Measurements from ENCODE around the gene ACOT12. TPM values are rescaled to one million over a fixed set of nuclear protein-coding genes. Genes with fewer than 3 reads are reported as not detected.

ACOT12 gene
- total and polyA plus RNA-seq, 2 of the 13 experiments (the other 11 are each of a cell fraction or from before 2014, with no cell fraction given), result not detected

DNA sequence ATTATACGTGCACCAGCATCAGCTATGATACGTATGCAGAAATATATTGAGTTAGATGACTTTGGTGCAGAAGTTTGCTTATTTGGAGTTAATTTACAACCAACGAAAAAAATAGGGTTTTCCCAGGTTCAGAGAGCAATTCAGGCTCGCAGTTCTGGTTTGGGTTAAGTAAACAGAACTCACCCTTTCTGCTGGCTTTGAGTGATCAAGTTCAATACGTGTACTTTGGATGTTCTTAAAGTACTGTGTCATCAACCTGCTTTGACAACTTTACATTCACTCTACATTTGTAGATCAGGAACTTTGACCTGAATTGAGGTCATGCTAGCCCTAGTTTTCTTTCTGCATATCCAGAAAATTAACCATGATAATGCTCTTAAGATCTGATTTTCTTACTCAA, 40.7 kb downstream of the ACOT12 start (continued):
- TF ChIP-seq HHEX (CRISPR knock-in tag; IDR thresholded peaks at IDR 0.05), result peak; percentile 68; the same call in 1 of the 2 replicates
- TF ChIP-seq, protein P1, sequence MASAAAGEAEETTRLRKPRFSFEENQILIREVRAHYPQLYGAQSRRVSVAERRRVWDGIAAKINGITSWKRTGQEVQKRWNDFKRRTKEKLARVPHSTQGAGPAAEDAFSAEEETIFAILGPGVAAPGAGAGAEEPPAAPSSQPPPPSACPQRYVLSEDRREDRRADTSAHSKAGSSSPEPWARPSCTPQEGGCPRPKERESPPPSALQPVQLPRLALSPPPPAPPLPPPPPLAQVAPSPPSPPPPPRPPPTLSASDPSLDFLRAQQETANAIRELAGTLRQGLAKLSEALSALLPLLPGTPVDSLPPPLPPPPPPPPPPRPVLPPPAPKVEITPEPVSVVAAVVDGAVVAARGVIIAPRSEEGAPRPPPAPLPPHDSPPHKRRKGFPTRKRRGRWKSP (CRISPR knock-in tag; IDR thresholded peaks at IDR 0.05), result 0 out of 2 replicates have a peak, but pooled peaks have one; percentile 24
- TF ChIP-seq TCF7L2 (IDR thresholded peaks at IDR 0.05; ENCODE audit: low read depth, low read length), result no peak
- no peak for TF ChIP-seq TRIM22 (IDR thresholded peaks at IDR 0.05)
- no peak for TF ChIP-seq ZFP41 (CRISPR knock-in tag; IDR thresholded peaks at IDR 0.05; ENCODE audit: borderline replicate concordance)
- TF ChIP-seq ZFP36L2 (CRISPR knock-in tag; IDR thresholded peaks at IDR 0.05), result no peak
- no peak for TF ChIP-seq UBTF (CRISPR knock-in tag; IDR thresholded peaks at IDR 0.05)
- no peak for TF ChIP-seq PHB2 (IDR thresholded peaks at IDR 0.05; ENCODE audit: partially characterized antibody)
- TF ChIP-seq, protein P2, sequence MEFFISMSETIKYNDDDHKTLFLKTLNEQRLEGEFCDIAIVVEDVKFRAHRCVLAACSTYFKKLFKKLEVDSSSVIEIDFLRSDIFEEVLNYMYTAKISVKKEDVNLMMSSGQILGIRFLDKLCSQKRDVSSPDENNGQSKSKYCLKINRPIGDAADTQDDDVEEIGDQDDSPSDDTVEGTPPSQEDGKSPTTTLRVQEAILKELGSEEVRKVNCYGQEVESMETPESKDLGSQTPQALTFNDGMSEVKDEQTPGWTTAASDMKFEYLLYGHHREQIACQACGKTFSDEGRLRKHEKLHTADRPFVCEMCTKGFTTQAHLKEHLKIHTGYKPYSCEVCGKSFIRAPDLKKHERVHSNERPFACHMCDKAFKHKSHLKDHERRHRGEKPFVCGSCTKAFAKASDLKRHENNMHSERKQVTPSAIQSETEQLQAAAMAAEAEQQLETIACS (CRISPR knock-in tag; IDR thresholded peaks at IDR 0.05), result no peak
- TF ChIP-seq, protein P3, sequence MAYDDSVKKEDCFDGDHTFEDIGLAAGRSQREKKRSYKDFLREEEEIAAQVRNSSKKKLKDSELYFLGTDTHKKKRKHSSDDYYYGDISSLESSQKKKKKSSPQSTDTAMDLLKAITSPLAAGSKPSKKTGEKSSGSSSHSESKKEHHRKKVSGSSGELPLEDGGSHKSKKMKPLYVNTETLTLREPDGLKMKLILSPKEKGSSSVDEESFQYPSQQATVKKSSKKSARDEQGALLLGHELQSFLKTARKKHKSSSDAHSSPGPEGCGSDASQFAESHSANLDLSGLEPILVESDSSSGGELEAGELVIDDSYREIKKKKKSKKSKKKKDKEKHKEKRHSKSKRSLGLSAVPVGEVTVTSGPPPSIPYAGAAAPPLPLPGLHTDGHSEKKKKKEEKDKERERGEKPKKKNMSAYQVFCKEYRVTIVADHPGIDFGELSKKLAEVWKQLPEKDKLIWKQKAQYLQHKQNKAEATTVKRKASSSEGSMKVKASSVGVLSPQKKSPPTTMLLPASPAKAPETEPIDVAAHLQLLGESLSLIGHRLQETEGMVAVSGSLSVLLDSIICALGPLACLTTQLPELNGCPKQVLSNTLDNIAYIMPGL (CRISPR knock-in tag; IDR thresholded peaks at IDR 0.05; ENCODE audit: borderline replicate concordance in 1 of 2, low read depth in 1 of 2), result no peak
- no peak for TF ChIP-seq KDM1A (CRISPR knock-in tag; IDR thresholded peaks at IDR 0.05)
- no peak for TF ChIP-seq NFYC (CRISPR knock-in tag; IDR thresholded peaks at IDR 0.05)
- no peak for TF ChIP-seq ZNF891 (CRISPR knock-in tag; IDR thresholded peaks at IDR 0.05)
- TF ChIP-seq ZNF24 (IDR thresholded peaks at IDR 0.05), result no peak
- TF ChIP-seq JARID2 (CRISPR knock-in tag; IDR thresholded peaks at IDR 0.05; ENCODE audit: insufficient replicate concordance), result no peak
- no peak for TF ChIP-seq ZNF44 (CRISPR knock-in tag; IDR thresholded peaks at IDR 0.05)
- no peak for TF ChIP-seq U2AF2 (IDR thresholded peaks at IDR 0.05; ENCODE audit: low read depth, low read length)
- TF ChIP-seq ZC3H13 (CRISPR knock-in tag; IDR thresholded peaks at IDR 0.05), result no peak
- no peak for TF ChIP-seq SMAD9 (CRISPR knock-in tag; IDR thresholded peaks at IDR 0.05)
- TF ChIP-seq ZNF576 (CRISPR knock-in tag; IDR thresholded peaks at IDR 0.05), result no peak
- no peak for TF ChIP-seq POLR2G (IDR thresholded peaks at IDR 0.05; ENCODE audit: low read depth, low read length)
- peak; percentile 25; the same call in 1 of the 2 replicates for TF ChIP-seq GATA4 (IDR thresholded peaks at IDR 0.05; ENCODE audit: borderline replicate concordance, low read depth)
- TF ChIP-seq, protein P4, sequence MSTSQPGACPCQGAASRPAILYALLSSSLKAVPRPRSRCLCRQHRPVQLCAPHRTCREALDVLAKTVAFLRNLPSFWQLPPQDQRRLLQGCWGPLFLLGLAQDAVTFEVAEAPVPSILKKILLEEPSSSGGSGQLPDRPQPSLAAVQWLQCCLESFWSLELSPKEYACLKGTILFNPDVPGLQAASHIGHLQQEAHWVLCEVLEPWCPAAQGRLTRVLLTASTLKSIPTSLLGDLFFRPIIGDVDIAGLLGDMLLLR (CRISPR knock-in tag; IDR thresholded peaks at IDR 0.05), result no peak
